ENCODE results near the gene CDC5L.

CDC5L gene

DNA sequence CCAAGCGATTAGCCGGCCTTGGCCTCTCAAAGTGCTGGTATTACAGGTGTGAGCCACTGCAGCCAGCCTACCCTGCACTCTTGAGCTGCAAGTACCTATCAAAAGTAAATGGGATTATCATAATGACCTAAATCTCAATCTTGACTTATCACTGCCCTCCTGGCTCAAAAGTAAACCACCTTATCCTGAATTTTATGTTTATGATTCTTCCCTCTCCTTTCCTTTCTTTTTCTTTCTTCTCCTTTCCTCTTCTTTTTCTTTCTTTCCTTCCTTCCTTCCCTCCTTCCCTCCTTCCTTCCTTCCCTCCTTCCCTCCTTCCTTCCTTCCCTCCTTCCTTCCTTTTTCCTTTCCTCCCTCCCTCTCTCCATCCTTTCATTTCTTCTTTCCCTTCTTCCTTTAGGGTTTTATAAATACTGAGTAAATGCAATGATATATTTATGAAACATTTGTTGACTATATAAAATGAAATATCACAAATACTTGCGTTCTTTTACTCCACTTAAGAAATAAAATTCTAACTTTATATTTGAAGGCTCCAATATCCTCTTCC, 24.1 kb upstream of the CDC5L start:
- H3K4me2 ChIP-seq (ENCODE audit: low read depth, low read length, poor library complexity, severe bottlenecking) = no peak overlapping the region
- H3K27ac ChIP-seq (ENCODE audit: low read depth, low read length) = no peak overlapping the region
- H3K9me3 ChIP-seq (ENCODE audit: insufficient read depth, low read length) = no peaks in the 10 kb centered on the region
- no peak overlapping the region for H2AFZ ChIP-seq (ENCODE audit: low read depth, low read length, severe bottlenecking)
- no peaks in the 10 kb centered on the region for H4K20me1 ChIP-seq (ENCODE audit: low read depth, low read length)
- H3K36me3 ChIP-seq (ENCODE audit: low read length) = no peaks in the 10 kb centered on the region
- H3K9me2 ChIP-seq (replicated peaks; ENCODE audit: insufficient read depth, low read length) = no peaks in the 10 kb centered on the region
- no peaks in the 10 kb centered on the region for H3F3A ChIP-seq (ENCODE audit: insufficient read depth)
- H3K27me3 ChIP-seq (ENCODE audit: low read length) = no peaks in the 10 kb centered on the region
- no peak overlapping the region for H3K4me3 ChIP-seq (ENCODE audit: insufficient read depth, low read length, poor library complexity, severe bottlenecking)
- TF ChIP-seq EZH2phosphoT487 (conservative IDR thresholded peaks at IDR 0.05; ENCODE audit: low read length) = no peak
- TF ChIP-seq, protein P1, sequence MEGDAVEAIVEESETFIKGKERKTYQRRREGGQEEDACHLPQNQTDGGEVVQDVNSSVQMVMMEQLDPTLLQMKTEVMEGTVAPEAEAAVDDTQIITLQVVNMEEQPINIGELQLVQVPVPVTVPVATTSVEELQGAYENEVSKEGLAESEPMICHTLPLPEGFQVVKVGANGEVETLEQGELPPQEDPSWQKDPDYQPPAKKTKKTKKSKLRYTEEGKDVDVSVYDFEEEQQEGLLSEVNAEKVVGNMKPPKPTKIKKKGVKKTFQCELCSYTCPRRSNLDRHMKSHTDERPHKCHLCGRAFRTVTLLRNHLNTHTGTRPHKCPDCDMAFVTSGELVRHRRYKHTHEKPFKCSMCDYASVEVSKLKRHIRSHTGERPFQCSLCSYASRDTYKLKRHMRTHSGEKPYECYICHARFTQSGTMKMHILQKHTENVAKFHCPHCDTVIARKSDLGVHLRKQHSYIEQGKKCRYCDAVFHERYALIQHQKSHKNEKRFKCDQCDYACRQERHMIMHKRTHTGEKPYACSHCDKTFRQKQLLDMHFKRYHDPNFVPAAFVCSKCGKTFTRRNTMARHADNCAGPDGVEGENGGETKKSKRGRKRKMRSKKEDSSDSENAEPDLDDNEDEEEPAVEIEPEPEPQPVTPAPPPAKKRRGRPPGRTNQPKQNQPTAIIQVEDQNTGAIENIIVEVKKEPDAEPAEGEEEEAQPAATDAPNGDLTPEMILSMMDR (IDR thresholded peaks at IDR 0.05; ENCODE audit: insufficient read depth, low read length, poor library complexity, severe bottlenecking) = no peak
- no peaks in the 10 kb centered on the region for H3K79me2 ChIP-seq (ENCODE audit: insufficient read depth, low read length)
- no peak overlapping the region for H3K9ac ChIP-seq (ENCODE audit: low read length)

DNA sequence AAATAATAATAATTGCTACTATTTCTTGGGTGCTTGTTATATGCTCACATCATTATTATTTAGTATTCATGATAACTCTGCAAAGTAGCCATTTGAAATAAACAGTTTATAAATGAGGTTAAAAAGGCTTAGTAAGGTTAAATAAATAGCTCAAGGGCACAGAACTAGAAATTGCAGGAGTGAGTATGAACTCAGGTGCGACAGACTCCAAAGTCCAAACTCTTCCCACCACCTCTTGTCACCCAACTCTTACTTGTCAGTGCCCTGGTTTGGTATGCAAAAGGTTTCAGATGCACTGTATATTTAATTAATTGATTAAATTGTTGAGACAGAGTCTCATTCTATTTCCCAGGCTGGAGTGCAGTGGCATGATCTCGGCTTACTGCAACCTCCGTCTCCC, 20.7 kb upstream of the CDC5L start:
- H3K27ac ChIP-seq (ENCODE audit: low read depth, low read length) = no peak overlapping the region
- no peak overlapping the region for H2AFZ ChIP-seq (ENCODE audit: low read depth, low read length, severe bottlenecking)
- no peaks in the 10 kb centered on the region for H3F3A ChIP-seq (ENCODE audit: insufficient read depth)
- no peaks in the 10 kb centered on the region for H4K20me1 ChIP-seq (ENCODE audit: low read depth, low read length)
- H3K9me2 ChIP-seq (replicated peaks; ENCODE audit: insufficient read depth, low read length) = no peaks in the 10 kb centered on the region
- H3K79me2 ChIP-seq (ENCODE audit: insufficient read depth, low read length) = no peaks in the 10 kb centered on the region
- H3K4me3 ChIP-seq (ENCODE audit: insufficient read depth, low read length, poor library complexity, severe bottlenecking) = no peak overlapping the region
- no peaks in the 10 kb centered on the region for H3K27me3 ChIP-seq (ENCODE audit: low read length)
- no peaks in the 10 kb centered on the region for H3K36me3 ChIP-seq (ENCODE audit: low read length)
- no peak overlapping the region for H3K4me2 ChIP-seq (ENCODE audit: low read depth, low read length, poor library complexity, severe bottlenecking)
- H3K9me3 ChIP-seq (ENCODE audit: insufficient read depth, low read length) = no peaks in the 10 kb centered on the region
- no peak overlapping the region for H3K9ac ChIP-seq (ENCODE audit: low read length)
- no peak for TF ChIP-seq EZH2phosphoT487 (conservative IDR thresholded peaks at IDR 0.05; ENCODE audit: low read length)
- TF ChIP-seq, protein P1 (IDR thresholded peaks at IDR 0.05; ENCODE audit: insufficient read depth, low read length, poor library complexity, severe bottlenecking) = no peak

DNA sequence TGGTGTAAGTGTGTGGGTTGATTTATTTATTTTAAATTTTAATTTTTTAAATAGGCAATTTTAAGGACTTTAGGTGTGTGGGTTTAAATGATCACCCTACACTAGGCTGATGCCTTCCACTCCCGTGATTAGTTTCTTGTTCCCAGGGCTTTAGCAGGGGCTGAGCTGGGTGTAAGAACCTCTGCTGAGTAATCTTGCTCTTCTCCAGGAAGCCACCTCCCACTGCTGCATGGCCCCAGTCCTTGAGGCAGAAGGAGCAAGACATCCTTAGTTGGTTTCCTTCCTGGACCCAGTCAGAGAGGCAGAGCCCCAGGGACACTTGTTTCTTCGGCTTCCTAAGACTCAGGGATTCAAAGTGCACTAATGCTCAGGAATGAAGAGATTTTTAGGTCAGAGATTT, 19.8 kb upstream of the CDC5L start:
- Histone ChIP-seq H3K27ac (ENCODE audit: low read depth, low read length) (no peak overlapping the region), H4K20me1 (ENCODE audit: low read depth, low read length) (no peaks in the 10 kb centered on the region), H3K27me3 (ENCODE audit: low read length) (no peaks in the 10 kb centered on the region), H3K9ac (ENCODE audit: low read length) (no peak overlapping the region), H3K36me3 (ENCODE audit: low read length) (no peaks in the 10 kb centered on the region), H2AFZ (ENCODE audit: low read depth, low read length, severe bottlenecking) (no peak overlapping the region), H3K4me3 (ENCODE audit: insufficient read depth, low read length, poor library complexity, severe bottlenecking) (no peak overlapping the region), H3K4me2 (ENCODE audit: low read depth, low read length, poor library complexity, severe bottlenecking) (no peak overlapping the region), H3K9me3 (ENCODE audit: insufficient read depth, low read length) (no peaks in the 10 kb centered on the region), H3F3A (ENCODE audit: insufficient read depth) (no peaks in the 10 kb centered on the region), H3K9me2 (replicated peaks; ENCODE audit: insufficient read depth, low read length) (no peaks in the 10 kb centered on the region), H3K79me2 (ENCODE audit: insufficient read depth, low read length) (no peaks in the 10 kb centered on the region)
- no peak for TF ChIP-seq EZH2phosphoT487 (conservative IDR thresholded peaks at IDR 0.05; ENCODE audit: low read length)
- TF ChIP-seq, protein P1 (IDR thresholded peaks at IDR 0.05; ENCODE audit: insufficient read depth, low read length, poor library complexity, severe bottlenecking) = no peak
